Colonic mucosa (tissue), 4 donors: ENCODE data around the gene CD82. TPM values are rescaled to one million over a fixed set of nuclear protein-coding genes. Genes with fewer than 3 reads are reported as not detected.

ENCODE experiments used
- DNase-seq: peaks from one replicate; pipeline ENCODE4 v3.0.0-alpha.2; 2020
- H3K27ac ChIP-seq: fragments of 200-600 bp; one replicate; pipeline ENCODE4 v1.8.0; 2021
- H3K27me3 ChIP-seq: fragments of 200-600 bp; one replicate; pipeline ENCODE4 v1.8.0; 2021
- H3K36me3 ChIP-seq: fragments of 200-600 bp; one replicate; pipeline ENCODE4 v1.8.0; 2021
- H3K4me1 ChIP-seq: fragments of 200-600 bp; one replicate; pipeline ENCODE4 v1.8.0; 2021; ENCODE audit warnings: mild to moderate bottlenecking
- H3K4me3 ChIP-seq: fragments of 200-600 bp; one replicate; pipeline ENCODE4 v1.8.0; 2021
- H3K9ac ChIP-seq, 2 donors: one replicate each; pipeline ENCODE4 v1.7.0; 2013; ENCODE audit warnings: control low read depth in 2 of 2, low read depth in 2 of 2, low read length in 2 of 2
- H3K9me3 ChIP-seq: fragments of 200-600 bp; one replicate; pipeline ENCODE4 v1.8.0; 2021
- intact Hi-C: fragments of 100-400 bp; cut with DNase I; formaldehyde crosslinking; loops from one replicate; pipeline ENCODE4 v1.14.1; 2022
- total RNA-seq, 2 donors: library from RNA; stranded (reverse); fragmentation: NEBNext Ultra II Directional in 1 of 2; extraction: Animal tissue kit (Norgen Biotek cat#: 25700) in 1 of 2; gene quantifications; one replicate each; pipeline ENCODE4 v1.2.1, GENCODE V29; 2021
- TF ChIP-seq, protein P1 (sequence below): fragments of 200-600 bp; IDR thresholded peaks from one replicate; pipeline ENCODE4 v1.8.0; 2022; ENCODE audit warnings: antibody characterized with exemption, mild to moderate bottlenecking
- donor health status: healthy.
- donor health status: DM: no; HTN: no; CAD: no.
- donor health status: DM: no; HTN: no; CAD: no.

The CD82 gene
- total RNA-seq, 2 donors from 2014 or later: 36.2 to 41.6 TPM

DNA sequence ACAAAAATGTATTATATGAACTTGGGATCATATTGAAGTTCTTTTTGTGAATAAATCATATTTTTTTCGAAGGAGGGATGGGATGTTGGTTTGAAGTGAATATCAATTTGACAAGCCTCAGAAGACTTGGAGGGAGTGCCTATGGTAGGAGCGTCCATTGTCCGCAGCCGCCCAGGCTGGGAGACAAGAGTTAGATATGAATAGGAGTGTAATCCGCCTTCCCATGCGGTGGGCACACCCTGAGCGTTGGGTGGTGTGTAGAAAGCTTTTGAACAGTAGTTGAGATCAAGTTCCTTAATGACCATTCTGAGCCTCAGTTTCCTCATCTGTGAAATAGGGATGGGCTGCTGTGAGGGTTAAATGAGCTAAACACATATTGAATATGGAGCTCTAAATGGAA is 7.0 kb downstream of the CD82 start:
- Histone ChIP-seq H3K4me3 (no peak overlapping the region), H3K4me1 (peaks cover 3% of the 10 kb centered on the region), H3K9me3 (no peaks in the 10 kb centered on the region), H3K27me3 (no peaks in the 10 kb centered on the region), H3K36me3 (no peaks in the 10 kb centered on the region), H3K27ac (no peak overlapping the region), H3K9ac (no peak overlapping the region)
- TF ChIP-seq, protein P1, sequence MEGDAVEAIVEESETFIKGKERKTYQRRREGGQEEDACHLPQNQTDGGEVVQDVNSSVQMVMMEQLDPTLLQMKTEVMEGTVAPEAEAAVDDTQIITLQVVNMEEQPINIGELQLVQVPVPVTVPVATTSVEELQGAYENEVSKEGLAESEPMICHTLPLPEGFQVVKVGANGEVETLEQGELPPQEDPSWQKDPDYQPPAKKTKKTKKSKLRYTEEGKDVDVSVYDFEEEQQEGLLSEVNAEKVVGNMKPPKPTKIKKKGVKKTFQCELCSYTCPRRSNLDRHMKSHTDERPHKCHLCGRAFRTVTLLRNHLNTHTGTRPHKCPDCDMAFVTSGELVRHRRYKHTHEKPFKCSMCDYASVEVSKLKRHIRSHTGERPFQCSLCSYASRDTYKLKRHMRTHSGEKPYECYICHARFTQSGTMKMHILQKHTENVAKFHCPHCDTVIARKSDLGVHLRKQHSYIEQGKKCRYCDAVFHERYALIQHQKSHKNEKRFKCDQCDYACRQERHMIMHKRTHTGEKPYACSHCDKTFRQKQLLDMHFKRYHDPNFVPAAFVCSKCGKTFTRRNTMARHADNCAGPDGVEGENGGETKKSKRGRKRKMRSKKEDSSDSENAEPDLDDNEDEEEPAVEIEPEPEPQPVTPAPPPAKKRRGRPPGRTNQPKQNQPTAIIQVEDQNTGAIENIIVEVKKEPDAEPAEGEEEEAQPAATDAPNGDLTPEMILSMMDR: no peak
- no peak for DNase-seq
- intact Hi-C loops: no loop called here

DNA sequence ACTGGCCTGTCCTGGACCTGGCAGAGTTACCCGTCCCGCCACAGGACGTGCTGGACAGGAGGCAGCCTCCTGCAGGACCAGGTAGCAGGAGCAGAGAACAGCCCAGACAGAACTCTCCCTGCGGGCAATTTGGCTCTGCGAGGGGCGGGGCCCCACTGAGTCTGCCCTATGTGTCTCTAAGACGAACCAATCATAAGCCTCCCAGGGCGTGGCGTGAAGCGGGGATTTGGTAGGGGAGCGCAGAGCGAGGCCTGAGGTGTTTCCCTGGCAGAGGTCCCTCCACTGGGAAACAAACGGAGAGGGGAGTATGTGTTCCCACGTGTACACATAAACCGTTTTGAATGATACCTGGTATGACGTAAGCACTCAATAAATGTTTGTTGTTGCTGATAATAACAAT is 7.4 kb downstream of the CD82 start:
- Histone ChIP-seq H3K36me3 (no peaks in the 10 kb centered on the region), H3K27ac (no peak overlapping the region), H3K9me3 (no peaks in the 10 kb centered on the region), H3K9ac (no peak overlapping the region), H3K27me3 (no peaks in the 10 kb centered on the region), H3K4me1 (peaks cover 3% of the 10 kb centered on the region), H3K4me3 (no peak overlapping the region)
- TF ChIP-seq, protein P1: no peak
- no peak for DNase-seq
- intact Hi-C loops: no loop called here

DNA sequence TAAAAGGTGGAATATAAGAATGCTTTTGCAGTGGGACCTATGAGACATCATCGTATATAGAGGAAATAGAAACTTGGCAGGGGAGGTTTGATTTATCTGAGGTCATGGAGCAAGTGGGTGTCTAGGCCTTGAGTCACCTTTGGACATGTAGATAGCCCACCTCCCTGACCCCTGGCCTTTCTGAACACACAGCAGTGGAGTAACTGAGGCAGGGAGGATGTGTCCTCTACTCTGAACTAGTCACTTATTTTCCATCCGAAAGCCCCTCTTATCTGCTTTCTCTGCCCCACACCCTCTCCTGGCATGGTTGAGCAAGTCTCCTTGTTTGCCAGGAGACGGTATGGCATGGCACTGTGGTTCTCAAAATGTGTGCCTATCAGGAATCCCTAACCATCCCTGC is 7.9 kb downstream of the CD82 start:
- Histone ChIP-seq H3K4me1 (peaks cover 3% of the 10 kb centered on the region), H3K36me3 (no peaks in the 10 kb centered on the region), H3K9me3 (no peaks in the 10 kb centered on the region), H3K9ac (no peak overlapping the region), H3K27me3 (no peaks in the 10 kb centered on the region), H3K4me3 (no peak overlapping the region), H3K27ac (no peak overlapping the region)
- intact Hi-C loops: no loop called here
- no peak for DNase-seq
- TF ChIP-seq, protein P1: no peak

DNA sequence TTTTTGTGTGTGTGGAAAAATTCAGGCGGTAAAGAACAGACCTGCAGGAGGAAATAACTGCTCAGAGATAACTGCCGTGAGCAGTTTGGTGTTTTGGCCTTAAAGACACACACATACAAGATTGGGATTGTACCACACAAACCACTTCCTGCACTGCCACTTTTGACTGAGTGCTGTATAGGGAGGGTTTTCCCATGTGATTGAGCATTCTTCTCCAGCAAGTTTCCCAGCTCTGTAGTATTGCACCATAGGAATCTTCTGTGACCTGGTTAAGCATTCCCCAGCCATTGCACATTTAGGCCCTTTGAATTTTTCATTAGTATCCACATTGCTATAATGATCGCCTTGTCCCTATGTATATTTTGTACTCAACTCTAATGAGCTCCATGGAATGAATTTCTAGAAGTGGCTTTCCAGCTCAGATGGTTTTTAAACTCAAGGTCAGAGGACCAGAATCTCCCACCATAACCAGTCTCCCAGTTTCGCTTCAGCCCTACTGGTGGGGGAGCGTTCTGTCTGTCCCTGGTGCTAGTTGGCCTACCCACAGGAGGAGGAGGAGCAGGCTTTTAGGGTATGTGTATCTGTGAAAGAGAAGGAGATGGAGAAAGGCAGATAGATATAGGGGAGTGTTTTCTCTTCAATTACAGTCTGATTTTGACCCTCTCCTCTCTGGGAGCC is 9.3 kb downstream of the CD82 start:
- Histone ChIP-seq H3K4me3 (no peak overlapping the region), H3K27me3 (no peaks in the 10 kb centered on the region), H3K27ac (peak overlapping the region; percentile 36), H3K9ac (no peak overlapping the region), H3K9me3 (no peaks in the 10 kb centered on the region), H3K36me3 (no peaks in the 10 kb centered on the region), H3K4me1 (no peaks in the 10 kb centered on the region)
- intact Hi-C loops: no loop called here
- TF ChIP-seq, protein P1: no peak
- DNase-seq: no peak

DNA sequence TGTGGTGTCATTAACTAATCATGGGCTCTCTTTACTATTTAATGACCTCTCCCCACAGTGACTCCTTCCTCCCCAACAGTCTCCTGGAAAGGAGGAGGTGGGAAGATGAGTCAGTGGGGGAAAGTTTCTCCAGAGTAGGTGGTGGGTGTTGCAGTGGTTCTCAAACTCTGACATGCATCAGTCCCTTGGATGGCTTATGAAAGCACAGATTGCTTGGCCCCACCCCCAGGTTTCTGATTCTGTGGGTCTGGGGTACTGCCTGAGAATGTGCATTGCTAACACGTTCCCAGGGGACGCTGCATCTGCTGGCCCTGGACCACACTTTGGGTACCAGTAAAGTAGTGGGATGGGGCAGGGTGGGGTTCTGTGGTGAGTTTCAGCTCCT is 9.8 kb downstream of the CD82 start:
- DNase-seq: no peak
- no peaks in the 10 kb centered on the region for H3K27me3 ChIP-seq
- no peaks in the 10 kb centered on the region for H3K9me3 ChIP-seq
- H3K27ac ChIP-seq: no peak overlapping the region
- intact Hi-C loops: no loop called here
- TF ChIP-seq, protein P1: no peak
- H3K4me1 ChIP-seq: no peaks in the 10 kb centered on the region
- H3K36me3 ChIP-seq: no peaks in the 10 kb centered on the region
- no peak overlapping the region for H3K4me3 ChIP-seq
- H3K9ac ChIP-seq: no peak overlapping the region
